SHP77 (cell line): Measurements from ENCODE around the gene ARL2.

Experiments used
- DNase-seq, 2 experiments: peaks; one replicate each; lab custom pipeline; 2025; lab: John Stamatoyannopoulos, UW

Gene ARL2

DNA sequence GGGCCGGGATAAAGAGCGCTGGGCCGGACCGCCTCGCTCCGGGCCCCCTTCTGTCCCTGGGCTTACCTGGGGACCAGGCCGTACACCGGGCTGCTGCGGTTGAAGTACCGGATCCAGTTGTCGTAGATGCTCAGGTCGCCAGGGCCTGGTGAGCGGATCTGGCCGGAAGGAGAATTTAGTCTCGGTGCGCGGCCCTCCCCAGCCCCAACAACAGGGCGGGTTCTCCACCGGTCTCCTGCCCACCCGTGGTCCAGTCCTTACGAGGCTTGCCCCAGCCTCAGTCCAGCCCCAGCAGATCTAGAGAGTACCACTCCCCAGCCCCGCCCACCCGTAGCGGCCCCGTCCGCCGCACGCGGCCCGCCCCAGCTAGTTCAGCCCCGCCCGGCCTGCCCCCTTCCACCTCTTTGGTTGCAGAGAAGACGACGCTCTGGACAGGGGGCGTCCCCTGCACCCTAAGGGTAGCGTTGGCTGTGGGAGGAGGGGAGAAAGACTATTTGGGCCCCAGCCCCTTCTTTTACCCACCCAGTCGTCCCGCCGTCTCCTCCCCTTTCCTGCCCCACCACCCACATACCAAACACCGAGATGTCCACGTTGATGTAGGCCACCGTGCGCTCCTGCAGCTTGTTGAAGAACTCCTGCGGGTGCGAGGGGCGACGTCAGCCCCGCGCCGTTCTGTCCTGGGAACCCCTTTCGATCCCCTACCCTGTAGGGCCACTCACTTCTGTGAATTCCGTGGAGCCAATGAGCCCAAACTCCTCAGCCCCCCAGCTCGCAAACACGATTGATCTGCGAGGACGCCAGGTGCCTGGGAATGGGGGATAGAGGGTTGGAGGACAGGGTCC is 33.8 kb downstream of the ARL2 start:
- no peak for DNase-seq

GRCh38 chr11:65051398-65051858 is 37.5 kb downstream of the ARL2 start:
- DNase-seq = no peak

DNA sequence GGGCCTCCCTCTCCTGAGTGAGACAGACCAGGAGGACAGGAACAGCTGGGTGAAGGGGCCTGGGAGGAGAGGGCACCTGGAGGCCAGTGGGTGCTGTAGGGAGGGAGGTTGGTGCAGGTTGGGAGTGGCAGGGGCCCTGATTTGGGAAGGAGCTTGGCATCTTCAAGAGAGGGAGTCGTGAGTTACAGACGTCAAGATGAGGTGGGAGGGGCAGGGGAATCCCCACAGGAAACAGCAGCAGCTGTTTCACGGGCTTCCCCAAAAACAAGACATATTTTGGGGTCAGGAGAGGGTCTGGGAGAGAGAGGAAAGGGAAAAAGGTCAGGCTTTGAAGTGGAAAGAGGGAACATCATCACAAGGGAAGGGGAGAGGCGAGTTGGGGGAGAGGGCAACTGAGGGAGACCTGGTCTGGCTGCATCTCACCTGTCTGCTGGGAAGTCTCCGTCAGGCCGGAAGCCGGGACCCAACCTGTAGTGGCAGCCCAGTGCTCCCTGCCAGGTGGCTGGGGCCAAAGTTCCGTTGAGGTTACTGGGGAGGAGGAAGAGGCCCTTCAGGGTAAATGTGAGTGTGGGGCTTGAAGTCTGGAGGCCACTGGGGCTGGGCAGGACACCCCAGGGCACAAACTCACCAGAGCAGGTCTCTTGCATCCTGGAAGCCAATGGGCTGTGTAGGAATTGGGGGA is 40.0 kb downstream of the ARL2 start:
- DNase-seq = no peak

- DNase-seq = no peak
Measured at GRCh38 chr11:65055538-65055937, 41.6 kb downstream of the ARL2 start.

- no peak for DNase-seq
Measured at GRCh38 chr11:65056999-65057398, 43.0 kb downstream of the ARL2 start.

DNA sequence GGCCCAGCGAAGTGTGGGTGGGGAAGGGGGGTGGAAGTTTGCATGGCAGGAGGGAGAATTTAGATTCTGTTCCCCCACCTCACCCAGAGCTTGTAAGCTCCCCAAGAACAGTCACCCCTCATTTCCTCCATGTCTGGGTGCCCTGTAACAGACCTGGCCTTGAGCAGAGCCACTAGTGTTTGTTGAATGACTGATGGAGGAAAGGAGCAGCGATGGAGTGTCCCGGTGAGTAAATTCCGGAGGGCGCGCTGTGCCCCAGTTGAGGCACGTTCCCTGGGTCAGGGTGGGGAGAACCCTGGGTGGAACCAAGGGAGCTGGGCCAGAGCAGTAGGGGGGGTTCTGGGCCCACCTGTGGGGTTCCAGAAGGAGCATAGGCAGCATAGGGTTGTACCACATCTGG is 43.6 kb downstream of the ARL2 start:
- no peak for DNase-seq

DNA sequence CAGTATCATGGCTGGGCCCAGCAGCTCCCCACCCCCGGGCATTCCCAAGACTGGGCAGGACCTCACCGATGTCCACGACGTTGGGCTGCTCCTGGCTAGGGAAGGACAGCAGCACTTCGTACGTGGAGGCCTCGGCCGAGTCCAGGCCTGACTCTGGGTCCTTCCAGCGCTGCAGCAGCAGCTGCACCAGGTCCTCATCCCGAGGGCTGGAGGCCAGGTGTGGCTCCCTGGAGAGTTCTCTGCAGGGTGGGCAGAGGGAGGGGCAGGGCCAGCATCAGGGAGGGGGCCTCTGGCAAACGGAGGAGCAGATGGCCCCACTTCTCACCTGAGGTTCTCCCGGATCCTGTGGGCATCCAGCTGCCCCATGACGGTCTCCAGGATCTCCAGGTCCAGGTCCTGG is 44.1 kb downstream of the ARL2 start:
- no peak for DNase-seq

GRCh38 chr11:65058419-65059054 is 44.6 kb downstream of the ARL2 start, which contains the start of gene NAALADL1:
Gene NAALADL1, minus strand, starts transcription at chr11:65058553. Its CDS starts 32 bp downstream, at chr11:65058521.
- no peak for DNase-seq

- no peak for DNase-seq
Measured at GRCh38 chr11:65059523-65059922, 45.6 kb downstream of the ARL2 start.

- DNase-seq = no peak
Measured at GRCh38 chr11:65059959-65060824, 46.2 kb downstream of the ARL2 start.

DNA sequence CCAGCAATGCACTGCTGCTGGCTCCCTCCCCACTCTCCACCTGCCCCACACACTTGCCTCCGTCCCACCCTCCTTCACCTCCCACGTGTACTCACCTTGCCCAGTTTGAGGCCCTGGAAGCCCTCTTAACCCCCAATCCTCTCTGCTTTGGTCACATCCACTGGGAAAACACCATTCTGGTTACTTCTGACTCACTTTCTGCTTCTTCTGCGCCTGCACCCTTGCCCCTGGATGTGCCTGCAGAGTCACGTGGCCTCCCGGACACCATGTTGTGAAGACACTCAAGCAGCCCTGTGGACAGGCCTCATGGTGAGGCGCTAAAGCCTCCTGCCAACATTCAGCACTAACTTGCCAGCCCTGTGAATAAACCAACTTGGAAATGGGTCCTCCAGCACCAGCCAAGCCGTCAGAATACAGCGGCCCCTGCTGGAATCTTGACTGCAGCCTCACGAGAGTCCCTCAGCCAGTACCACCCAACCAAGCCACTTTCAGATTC is 47.0 kb downstream of the ARL2 start:
- no peak for DNase-seq

DNA sequence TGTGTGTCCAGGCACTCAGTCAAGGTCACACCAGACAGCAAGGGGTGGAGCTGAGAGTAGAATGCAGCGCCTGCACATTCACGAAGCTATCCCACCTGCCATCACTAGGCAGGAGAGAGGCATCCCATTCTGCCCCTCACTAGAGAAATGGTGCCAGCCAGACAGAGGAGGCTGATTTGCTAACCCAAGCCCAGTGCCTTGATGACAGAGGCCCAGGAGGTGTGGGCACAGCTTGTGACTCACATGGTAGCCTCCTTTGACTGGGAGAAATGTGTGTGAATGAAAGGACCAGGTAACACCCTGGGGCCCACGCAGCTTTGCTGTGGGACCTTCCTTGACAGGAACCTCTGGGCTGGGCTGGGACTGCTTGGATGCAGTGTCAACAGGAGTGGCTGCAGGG is 49.6 kb downstream of the ARL2 start:
- DNase-seq = no peak

GRCh38 chr11:65064847-65065240 is 50.9 kb downstream of the ARL2 start:
- no peak for DNase-seq

DNA sequence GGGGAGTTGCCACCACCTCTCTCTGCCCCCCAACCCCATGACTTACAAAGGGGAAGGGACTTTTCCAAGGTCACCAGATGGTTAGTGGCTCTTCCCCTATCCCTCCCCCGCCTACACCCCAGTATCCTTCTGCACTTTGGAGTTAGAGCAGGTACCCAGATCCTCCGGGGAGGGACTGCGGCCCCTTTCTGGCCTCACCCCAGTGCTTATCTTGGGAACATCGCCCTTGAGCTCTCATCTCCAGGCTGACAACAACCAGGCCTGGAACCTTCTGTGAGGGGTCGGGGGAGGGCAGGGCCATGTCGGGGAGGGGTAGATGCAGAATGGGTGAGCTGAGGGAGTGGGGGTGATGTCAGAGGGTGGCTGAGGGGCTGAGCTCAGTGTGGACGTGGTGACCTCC is 51.9 kb downstream of the ARL2 start:
- DNase-seq = no peak

DNA sequence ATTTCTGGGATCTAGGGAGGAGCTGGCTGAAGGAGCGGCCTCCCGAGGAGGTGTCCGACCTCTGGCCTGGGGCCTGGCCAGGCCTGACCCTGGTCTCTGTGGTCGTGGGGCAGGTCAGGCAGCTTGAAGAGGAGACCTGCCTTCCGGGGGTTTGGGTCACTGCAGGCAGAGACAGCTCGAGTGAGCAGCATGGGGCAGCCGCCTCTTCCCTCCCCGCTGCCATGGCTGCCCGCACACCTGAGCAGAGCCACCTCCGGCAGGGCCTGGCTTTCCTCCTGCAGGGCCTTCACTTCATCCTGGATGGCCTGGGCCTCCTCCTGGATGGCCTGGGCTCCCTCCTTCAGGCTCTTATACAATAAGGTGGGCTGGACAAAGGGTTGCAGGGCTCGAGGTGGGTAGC is 52.4 kb downstream of the ARL2 start:
- no peak for DNase-seq

GRCh38 chr11:65066805-65067291 is 52.9 kb downstream of the ARL2 start:
- no peak for DNase-seq

DNA sequence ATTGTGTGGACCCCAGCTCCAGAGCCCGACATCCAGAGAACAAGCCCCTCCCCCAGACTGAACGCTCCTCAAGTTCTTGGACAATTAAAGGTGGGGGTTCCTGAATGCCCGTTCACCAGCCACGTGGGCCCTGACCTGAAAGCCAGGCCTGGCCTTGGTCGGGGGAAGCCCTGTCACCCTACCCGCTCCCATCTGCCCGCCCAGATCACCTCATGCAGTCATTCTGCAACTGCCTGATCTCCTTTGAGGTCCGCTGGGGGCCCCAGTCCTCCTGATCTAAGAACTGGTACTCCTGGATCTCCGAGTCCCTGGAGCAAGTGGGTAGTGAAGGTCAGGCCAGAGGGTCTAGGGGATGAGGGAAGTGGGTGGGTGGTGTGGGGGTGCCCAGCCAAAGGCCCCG is 53.5 kb downstream of the ARL2 start:
- no peak for DNase-seq

DNA sequence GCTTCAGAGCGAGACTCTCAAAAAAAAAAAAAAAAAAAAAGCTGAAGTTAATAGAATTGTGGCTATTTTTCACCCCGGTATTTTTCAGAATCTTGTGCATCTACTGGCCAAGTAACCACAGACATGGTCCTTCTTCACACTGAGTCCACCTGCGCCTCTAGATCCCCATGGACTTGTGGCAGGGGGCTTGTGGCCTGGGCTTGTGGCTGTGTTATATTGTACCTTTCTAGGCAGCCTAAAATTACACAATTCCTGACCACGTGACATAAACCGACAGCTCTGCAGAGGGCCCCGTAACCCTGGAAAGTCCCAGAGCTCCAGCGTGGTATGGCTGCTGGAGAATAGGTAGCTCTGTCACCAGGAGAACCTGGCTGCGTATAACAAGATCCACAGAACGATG is 55.3 kb downstream of the ARL2 start:
- no peak for DNase-seq
